HG03521 (cell line): Measurements from ENCODE around the gene NTN5.

Experiments used
- ATAC-seq: cut with Tn5 transposase; IDR thresholded peaks from one replicate; pipeline ENCODE4 v1.9.1; 2021; ENCODE audit warnings: mild to moderate bottlenecking, moderate library complexity; ENCODE audit not compliant: unreplicated experiment

Gene NTN5

DNA sequence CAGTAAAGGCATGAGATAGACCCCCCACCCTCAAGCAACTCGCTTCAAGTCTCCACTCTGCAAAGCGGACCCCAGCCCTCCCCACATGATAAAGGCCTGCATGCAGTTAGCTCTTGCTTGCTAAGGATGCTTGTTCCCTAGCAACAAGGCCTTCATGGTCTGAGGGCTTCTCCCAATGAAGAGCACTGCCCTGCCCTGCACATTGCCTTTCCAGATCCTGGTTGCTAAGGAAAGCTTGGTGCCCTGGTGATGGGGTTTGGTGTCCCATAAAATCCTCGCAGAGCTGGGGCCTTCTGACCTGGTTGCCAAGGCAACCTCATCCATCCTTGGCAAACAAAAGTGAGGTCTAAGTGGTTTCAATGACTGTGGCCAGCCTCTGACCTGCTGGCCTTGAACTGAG, 41.6 kb downstream of the NTN5 start:
- ATAC-seq, result no peak

GRCh38 chr19:48630296-48631063, 42.3 kb downstream of the NTN5 start:
- no peak for ATAC-seq

- no peak for ATAC-seq
Measured at GRCh38 chr19:48629599-48630295, 43.1 kb downstream of the NTN5 start.

GRCh38 chr19:48629297-48629598, 43.6 kb downstream of the NTN5 start:
- ATAC-seq, result no peak

DNA sequence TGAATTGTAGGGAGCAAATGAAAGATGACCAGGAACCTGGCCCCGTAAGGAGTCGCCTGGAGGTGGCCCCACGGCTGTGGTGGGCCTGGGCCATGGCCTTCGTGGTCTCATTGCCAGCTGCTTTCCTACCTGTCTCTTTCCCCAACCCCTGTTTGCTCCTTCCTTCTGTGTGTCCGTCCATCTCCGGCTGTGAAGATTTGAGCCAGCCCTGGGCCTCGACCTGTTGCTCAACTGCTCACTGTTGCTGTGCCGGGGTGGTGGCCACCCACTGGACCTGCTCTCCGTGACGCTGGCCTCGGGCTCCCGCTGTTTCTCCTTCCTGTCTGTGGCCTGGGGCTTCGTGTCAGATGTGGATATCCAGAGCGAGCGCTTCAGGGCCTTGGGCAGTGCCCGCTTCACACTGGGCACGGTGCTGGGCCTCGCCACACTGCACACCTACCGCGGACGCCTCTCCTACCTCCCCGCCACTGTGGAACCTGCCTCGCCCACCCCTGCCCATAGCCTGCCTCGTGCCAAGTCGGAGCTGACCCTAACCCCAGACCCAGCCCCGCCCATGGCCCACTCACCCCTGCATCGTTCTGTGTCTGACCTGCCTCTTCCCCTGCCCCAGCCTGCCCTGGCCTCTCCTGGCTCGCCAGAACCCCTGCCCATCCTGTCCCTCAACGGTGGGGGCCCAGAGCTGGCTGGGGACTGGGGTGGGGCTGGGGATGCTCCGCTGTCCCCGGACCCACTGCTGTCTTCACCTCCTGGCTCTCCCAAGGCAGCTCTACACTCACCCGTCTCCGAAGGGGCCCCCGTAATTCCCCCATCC, 44.1 kb downstream of the NTN5 start:
- no peak for ATAC-seq

GRCh38 chr19:48627865-48628314, 44.9 kb downstream of the NTN5 start:
- no peak for ATAC-seq

- ATAC-seq, result no peak
Measured at GRCh38 chr19:48627201-48627864, 45.5 kb downstream of the NTN5 start.

DNA sequence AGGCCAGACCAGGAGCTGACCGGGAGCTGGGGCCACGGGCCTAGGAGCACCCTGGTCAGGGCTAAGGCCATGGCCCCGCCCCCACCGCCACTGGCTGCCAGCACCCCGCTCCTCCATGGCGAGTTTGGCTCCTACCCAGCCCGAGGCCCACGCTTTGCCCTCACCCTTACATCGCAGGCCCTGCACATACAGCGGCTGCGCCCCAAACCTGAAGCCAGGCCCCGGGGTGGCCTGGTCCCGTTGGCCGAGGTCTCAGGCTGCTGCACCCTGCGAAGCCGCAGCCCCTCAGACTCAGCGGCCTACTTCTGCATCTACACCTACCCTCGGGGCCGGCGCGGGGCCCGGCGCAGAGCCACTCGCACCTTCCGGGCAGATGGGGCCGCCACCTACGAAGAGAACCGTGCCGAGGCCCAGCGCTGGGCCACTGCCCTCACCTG, 46.9 kb downstream of the NTN5 start:
- no peak for ATAC-seq

GRCh38 chr19:48624791-48625723, 47.8 kb downstream of the NTN5 start:
- no peak for ATAC-seq

GRCh38 chr19:48624067-48624594, 48.7 kb downstream of the NTN5 start:
- peak; percentile 56 for ATAC-seq

DNA sequence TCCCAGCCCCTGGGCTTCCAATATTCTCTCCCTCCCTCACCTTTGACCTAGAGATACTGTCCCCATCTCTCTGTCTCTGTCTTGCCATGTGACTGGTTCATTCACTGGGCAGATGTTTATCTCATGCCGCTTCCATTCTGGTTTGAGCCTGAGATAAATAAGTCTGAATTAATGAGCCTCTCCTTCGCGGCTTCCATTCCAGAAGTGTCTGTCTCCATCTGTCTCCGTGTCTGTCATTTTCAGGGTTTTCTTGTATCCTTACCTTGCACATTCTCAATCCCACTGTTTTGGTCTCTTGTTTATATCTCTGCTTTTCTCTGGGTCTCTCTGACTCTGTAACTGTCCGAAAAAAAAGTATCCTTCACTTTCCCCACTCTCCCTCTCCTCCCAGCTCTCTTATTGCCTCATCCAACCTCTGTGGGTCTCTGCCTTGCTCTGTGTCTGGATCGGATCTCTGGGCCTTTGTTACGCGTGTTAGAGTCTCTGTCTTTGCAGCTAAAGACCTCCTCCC, 49.2 kb downstream of the NTN5 start:
- ATAC-seq, result no peak

- ATAC-seq, result no peak
Measured at GRCh38 chr19:48619692-48620585, 52.9 kb downstream of the NTN5 start.

- peak; percentile 88 for ATAC-seq
Measured at GRCh38 chr19:48618916-48619691, 53.7 kb downstream of the NTN5 start, which contains the start of the genes RPL18 and SPHK2. Gene RPL18, minus strand, starts transcription at chr19:48619178. Its CDS starts 35 bp downstream, at chr19:48619143. Gene SPHK2, plus strand, starts transcription at chr19:48619506. Its CDS starts 1,009 bp downstream, at chr19:48620515.

DNA sequence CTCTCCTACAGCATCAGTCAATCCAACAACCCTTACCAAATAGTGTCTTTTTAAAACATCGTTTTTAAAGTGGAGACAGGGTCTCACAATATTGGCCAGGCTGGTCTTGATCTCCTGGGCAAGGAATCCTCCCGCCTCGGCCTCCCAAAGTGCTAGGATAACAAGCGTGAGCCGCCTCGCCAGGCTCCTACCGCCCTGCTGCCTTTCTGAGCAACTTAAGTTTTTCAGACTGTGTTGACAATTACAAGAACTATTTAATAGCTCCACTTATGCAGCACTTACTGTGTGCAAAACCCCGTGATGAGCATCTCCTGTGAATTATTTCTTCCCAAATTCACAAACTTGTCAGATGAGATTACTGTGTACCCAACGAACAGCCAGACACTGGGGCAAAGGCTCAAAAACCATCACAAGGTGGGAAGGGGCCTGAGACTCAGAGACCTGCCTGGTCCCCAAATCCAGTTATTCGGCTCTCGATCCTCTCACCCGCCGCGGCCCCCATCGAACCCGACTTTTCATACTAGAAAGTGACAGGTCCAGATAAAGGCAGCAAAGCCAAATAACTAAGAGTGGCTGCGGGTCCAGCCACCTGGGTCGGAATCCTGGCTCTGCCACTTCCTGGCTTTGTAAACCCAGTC, 54.4 kb downstream of the NTN5 start:
- no peak for ATAC-seq

GRCh38 chr19:48617146-48617937, 55.5 kb downstream of the NTN5 start:
- ATAC-seq, result no peak

DNA sequence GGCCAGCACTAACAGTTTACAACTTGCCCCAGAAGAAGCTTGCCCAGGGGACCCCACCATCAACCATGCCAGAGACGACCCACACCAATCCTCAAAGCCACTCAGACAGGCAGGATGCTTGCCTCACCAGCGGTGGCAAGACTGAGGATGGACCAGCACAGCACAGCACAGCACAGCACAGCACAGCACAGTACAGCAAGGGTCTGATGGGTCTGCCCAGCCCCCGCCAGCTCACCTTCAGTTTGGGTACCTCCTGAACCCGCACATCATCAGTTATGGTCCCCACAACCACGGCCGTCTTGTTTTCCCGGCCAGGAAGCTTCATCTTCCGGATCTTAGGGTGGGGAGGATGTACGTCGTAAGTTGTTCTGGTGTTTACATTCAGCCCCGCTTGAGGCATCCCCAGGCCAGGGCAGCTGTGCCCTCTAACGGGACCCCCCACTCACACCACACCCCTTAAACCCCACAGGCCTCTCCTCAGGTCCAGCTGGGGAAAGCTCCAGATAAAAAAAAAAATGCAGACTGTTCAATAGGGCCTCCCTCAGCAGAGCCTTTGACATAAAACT, 56.2 kb downstream of the NTN5 start:
- no peak for ATAC-seq
